ENCODE data around the gene CHN2. TPM values are rescaled to one million over a fixed set of nuclear protein-coding genes. Genes with fewer than 3 reads are reported as not detected.

Gene CHN2
- polyA plus RNA-seq, 2 of the 4 experiments (the other 2 are of a cell fraction) = 0.06 TPM; not detected in 1

DNA sequence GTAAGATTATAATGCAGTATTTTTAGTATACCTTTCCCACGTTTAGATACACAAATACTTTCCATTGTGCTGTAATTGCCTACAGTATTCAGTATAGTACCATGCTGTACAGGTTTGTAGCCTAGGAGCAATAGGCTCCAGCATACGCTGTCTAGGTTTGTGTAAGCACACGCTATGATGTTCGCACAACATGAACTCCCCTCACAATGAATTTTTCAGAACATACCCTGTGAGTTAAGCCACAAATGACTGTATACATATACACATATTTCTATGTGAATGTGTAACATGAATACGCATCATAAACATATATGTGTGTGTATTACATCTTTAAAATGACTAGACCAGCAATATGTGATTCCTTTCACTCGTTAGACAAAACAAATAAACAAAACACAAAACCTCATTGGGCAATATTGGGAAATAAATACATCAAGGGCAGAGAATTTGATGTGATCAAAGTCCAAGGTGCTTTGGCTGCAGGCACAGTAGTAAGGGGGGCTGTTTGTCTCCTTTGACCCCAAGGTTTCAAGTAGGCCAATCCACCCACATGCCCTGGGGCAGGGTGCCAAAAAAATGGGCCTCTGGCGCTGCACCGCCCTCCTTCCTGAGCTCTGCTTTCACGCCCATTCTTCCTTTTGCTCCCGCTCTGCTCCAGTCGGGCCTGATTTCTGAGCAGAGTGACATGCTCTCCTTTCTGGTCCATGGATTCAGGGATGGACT, 33.9 kb downstream of the CHN2 start:
- no peak for FAIRE-seq

DNA sequence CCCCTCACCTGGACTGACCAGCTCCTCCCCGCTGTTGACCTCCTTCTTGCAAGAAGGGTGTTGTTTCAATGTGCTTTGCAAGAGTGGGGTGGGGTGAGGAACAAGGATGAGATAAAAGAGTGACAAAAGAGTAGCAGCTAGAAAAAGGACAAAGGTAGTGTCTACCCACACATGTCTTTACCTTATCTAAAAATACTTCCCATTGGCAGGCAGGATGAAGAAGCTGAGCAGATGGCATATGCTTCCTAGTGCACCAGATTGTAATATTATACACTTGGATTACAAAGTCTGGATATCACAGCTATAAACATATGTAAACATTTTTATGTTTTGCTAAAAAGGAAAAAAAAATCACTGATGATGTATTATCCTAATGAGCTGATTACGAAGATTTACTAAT, 34.5 kb downstream of the CHN2 start:
- CTCF ChIA-PET = interaction anchor here (1.3 to 1.6 kb wide), 2 partner anchors 39 to 302 kb away, joined by 4 to 6 read pairs; no protein-coding TSS in a partner anchor
- ATAC-seq = no peak
- TF ChIP-seq, protein P1, sequence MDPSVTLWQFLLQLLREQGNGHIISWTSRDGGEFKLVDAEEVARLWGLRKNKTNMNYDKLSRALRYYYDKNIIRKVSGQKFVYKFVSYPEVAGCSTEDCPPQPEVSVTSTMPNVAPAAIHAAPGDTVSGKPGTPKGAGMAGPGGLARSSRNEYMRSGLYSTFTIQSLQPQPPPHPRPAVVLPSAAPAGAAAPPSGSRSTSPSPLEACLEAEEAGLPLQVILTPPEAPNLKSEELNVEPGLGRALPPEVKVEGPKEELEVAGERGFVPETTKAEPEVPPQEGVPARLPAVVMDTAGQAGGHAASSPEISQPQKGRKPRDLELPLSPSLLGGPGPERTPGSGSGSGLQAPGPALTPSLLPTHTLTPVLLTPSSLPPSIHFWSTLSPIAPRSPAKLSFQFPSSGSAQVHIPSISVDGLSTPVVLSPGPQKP (IDR thresholded peaks at IDR 0.05; ENCODE audit: low read depth, low read length) = no peak
- TF ChIP-seq TFCP2L1 (CRISPR knock-in tag; IDR thresholded peaks at IDR 0.05) = no peak
- no peak for TF ChIP-seq KDM1A (IDR thresholded peaks at IDR 0.05; ENCODE audit: low read depth)
- no peak for TF ChIP-seq HOXB13 (CRISPR knock-in tag; IDR thresholded peaks at IDR 0.05; ENCODE audit: low read depth)
- no peak overlapping the region for H3K4me3 ChIP-seq
- H3K27ac ChIP-seq = no peak overlapping the region
- no peak for DNase-seq (ENCODE audit: low read depth in 1 of 2, low spot score in 1 of 2)
- H3K4me1 ChIP-seq = no peaks in the 10 kb centered on the region
- POLR2A ChIA-PET = no interaction called here
- H3K4me2 ChIP-seq = no peak overlapping the region
- WGBS (ENCODE audit: missing lambda C conversion rate) = 58% methylated on average over 2 of the region's 2 CpGs
- no peaks in the 10 kb centered on the region for H3K9me3 ChIP-seq
- no peak for FAIRE-seq

More for the DNA sequence above, 33.9 kb downstream of the CHN2 start:
- DNase-seq (ENCODE audit: low read depth in 1 of 2, low spot score in 1 of 2) (no peak), ATAC-seq (no peak)
- Histone ChIP-seq H3K27ac (no peak overlapping the region), H3K4me1 (no peaks in the 10 kb centered on the region), H3K4me3 (no peak overlapping the region), H3K9me3 (no peaks in the 10 kb centered on the region), H3K4me2 (no peak overlapping the region)
- 67% methylated on average over 11 of the region's 11 CpGs for WGBS (ENCODE audit: missing lambda C conversion rate)
- TF ChIP-seq ESRRA (IDR thresholded peaks at IDR 0.05; ENCODE audit: borderline replicate concordance, low read length) = no peak
- no peak for TF ChIP-seq MAFK (IDR thresholded peaks at IDR 0.05; ENCODE audit: partially characterized antibody)
- TF ChIP-seq CHD4 (IDR thresholded peaks at IDR 0.05; ENCODE audit: borderline replicate concordance) = no peak
- TF ChIP-seq EHMT2 (IDR thresholded peaks at IDR 0.05; ENCODE audit: low read depth) = no peak
- no peak for TF ChIP-seq CBX8 (IDR thresholded peaks at IDR 0.05)
- TF ChIP-seq, protein P2, sequence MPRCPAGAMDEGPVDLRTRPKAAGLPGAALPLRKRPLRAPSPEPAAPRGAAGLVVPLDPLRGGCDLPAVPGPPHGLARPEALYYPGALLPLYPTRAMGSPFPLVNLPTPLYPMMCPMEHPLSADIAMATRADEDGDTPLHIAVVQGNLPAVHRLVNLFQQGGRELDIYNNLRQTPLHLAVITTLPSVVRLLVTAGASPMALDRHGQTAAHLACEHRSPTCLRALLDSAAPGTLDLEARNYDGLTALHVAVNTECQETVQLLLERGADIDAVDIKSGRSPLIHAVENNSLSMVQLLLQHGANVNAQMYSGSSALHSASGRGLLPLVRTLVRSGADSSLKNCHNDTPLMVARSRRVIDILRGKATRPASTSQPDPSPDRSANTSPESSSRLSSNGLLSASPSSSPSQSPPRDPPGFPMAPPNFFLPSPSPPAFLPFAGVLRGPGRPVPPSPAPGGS (IDR thresholded peaks at IDR 0.05) = no peak
- TF ChIP-seq, protein P3, sequence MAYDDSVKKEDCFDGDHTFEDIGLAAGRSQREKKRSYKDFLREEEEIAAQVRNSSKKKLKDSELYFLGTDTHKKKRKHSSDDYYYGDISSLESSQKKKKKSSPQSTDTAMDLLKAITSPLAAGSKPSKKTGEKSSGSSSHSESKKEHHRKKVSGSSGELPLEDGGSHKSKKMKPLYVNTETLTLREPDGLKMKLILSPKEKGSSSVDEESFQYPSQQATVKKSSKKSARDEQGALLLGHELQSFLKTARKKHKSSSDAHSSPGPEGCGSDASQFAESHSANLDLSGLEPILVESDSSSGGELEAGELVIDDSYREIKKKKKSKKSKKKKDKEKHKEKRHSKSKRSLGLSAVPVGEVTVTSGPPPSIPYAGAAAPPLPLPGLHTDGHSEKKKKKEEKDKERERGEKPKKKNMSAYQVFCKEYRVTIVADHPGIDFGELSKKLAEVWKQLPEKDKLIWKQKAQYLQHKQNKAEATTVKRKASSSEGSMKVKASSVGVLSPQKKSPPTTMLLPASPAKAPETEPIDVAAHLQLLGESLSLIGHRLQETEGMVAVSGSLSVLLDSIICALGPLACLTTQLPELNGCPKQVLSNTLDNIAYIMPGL (CRISPR knock-in tag; IDR thresholded peaks at IDR 0.05; ENCODE audit: borderline replicate concordance) = no peak
- no peak for TF ChIP-seq POLR2AphosphoS2 (conservative IDR thresholded peaks at IDR 0.05; ENCODE audit: low read length)
- TF ChIP-seq RNF2 (IDR thresholded peaks at IDR 0.05; ENCODE audit: borderline replicate concordance, low read depth) = no peak
- TF ChIP-seq, protein P4, sequence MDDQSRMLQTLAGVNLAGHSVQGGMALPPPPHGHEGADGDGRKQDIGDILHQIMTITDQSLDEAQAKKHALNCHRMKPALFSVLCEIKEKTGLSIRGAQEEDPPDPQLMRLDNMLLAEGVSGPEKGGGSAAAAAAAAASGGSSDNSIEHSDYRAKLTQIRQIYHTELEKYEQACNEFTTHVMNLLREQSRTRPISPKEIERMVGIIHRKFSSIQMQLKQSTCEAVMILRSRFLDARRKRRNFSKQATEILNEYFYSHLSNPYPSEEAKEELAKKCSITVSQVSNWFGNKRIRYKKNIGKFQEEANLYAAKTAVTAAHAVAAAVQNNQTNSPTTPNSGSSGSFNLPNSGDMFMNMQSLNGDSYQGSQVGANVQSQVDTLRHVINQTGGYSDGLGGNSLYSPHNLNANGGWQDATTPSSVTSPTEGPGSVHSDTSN (IDR thresholded peaks at IDR 0.05) = no peak
- POLR2A ChIA-PET = no interaction called here
- CTCF ChIA-PET = interaction anchor here (1.3 to 1.6 kb wide), 2 partner anchors 39 to 302 kb away, joined by 4 to 6 read pairs; no protein-coding TSS in a partner anchor

DNA sequence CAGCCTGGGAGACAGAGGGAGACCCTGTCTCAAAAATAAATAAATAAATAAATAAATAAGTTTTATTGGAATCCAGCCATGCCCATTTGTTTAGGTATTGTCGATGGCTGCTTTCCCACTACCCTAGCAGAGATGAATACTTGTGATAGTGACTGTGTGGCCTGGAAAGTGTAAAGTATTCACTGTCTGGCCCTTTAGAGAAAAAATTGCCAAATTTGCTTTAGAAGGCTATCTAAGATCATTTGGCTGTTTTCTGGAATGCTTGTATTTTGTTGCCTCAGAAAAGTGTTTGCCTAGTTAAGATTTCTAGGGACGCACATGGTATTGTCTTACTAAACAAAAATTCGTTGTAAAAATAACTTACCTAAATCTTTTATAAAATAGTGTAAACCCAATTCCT, 35.4 kb downstream of the CHN2 start:
- no peak for FAIRE-seq
- Histone ChIP-seq H3K4me3 (no peak overlapping the region), H3K9me3 (no peaks in the 10 kb centered on the region), H3K27ac (no peak overlapping the region), H3K4me1 (no peaks in the 10 kb centered on the region), H3K4me2 (no peak overlapping the region)
- no peak for ATAC-seq
- POLR2A ChIA-PET = no interaction called here
- no peak for DNase-seq (ENCODE audit: low read depth in 1 of 2, low spot score in 1 of 2)
- 54% methylated on average over 3 of the region's 3 CpGs for WGBS (ENCODE audit: missing lambda C conversion rate)
- CTCF ChIA-PET = no interaction called here
- TF ChIP-seq, protein P5, sequence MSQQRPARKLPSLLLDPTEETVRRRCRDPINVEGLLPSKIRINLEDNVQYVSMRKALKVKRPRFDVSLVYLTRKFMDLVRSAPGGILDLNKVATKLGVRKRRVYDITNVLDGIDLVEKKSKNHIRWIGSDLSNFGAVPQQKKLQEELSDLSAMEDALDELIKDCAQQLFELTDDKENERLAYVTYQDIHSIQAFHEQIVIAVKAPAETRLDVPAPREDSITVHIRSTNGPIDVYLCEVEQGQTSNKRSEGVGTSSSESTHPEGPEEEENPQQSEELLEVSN (IDR thresholded peaks at IDR 0.05; ENCODE audit: borderline replicate concordance, low read depth) = no peak
- no peak for TF ChIP-seq GATA3 (IDR thresholded peaks at IDR 0.05; ENCODE audit: borderline replicate concordance)
- no peak for TF ChIP-seq FOSL2 (IDR thresholded peaks at IDR 0.05)
- TF ChIP-seq FOSL2 (CRISPR knock-in tag; IDR thresholded peaks at IDR 0.05) = no peak
- no peak for TF ChIP-seq NPAS2 (CRISPR knock-in tag; IDR thresholded peaks at IDR 0.05; ENCODE audit: borderline replicate concordance)
- TF ChIP-seq EP300 (IDR thresholded peaks at IDR 0.05) = no peak
- no peak for TF ChIP-seq RFX5 (IDR thresholded peaks at IDR 0.05)
- TF ChIP-seq ZSCAN20 (CRISPR knock-in tag; IDR thresholded peaks at IDR 0.05) = no peak
- TF ChIP-seq CBX2 (IDR thresholded peaks at IDR 0.05; ENCODE audit: borderline replicate concordance, low read depth) = no peak
- no peak for TF ChIP-seq HDAC2 (IDR thresholded peaks at IDR 0.05)
- TF ChIP-seq, protein P6, sequence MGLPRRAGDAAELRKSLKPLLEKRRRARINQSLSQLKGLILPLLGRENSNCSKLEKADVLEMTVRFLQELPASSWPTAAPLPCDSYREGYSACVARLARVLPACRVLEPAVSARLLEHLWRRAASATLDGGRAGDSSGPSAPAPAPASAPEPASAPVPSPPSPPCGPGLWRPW (IDR thresholded peaks at IDR 0.05) = no peak
- TF ChIP-seq, protein P7, sequence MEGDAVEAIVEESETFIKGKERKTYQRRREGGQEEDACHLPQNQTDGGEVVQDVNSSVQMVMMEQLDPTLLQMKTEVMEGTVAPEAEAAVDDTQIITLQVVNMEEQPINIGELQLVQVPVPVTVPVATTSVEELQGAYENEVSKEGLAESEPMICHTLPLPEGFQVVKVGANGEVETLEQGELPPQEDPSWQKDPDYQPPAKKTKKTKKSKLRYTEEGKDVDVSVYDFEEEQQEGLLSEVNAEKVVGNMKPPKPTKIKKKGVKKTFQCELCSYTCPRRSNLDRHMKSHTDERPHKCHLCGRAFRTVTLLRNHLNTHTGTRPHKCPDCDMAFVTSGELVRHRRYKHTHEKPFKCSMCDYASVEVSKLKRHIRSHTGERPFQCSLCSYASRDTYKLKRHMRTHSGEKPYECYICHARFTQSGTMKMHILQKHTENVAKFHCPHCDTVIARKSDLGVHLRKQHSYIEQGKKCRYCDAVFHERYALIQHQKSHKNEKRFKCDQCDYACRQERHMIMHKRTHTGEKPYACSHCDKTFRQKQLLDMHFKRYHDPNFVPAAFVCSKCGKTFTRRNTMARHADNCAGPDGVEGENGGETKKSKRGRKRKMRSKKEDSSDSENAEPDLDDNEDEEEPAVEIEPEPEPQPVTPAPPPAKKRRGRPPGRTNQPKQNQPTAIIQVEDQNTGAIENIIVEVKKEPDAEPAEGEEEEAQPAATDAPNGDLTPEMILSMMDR (IDR thresholded peaks at IDR 0.05) = no peak
- TF ChIP-seq POLR2A (IDR thresholded peaks at IDR 0.05; ENCODE audit: low read length) = no peak

Data from A549 (cell line).